Tibial nerve (tissue), 4 donors: Measurements from ENCODE around the gene ZNF454. TPM values are rescaled to one million over a fixed set of nuclear protein-coding genes. Genes with fewer than 3 reads are reported as not detected.

Source experiments
- DNase-seq, 2 donors: peaks; one replicate each; pipeline ENCODE4 v3.0.0-alpha.2; 2019; ENCODE audit warnings: low spot score in 2 of 2
- H3K27ac ChIP-seq, 4 donors: fragments of 200-600 bp; sonication (generic) in 3 of 4; one replicate each; pipeline ENCODE4 v1.5.1; 2017 to 2019; ENCODE audit warnings: mild to moderate bottlenecking in 1 of 4
- H3K27me3 ChIP-seq, 2 donors: fragments of 200-600 bp; sonication (generic) in 1 of 2; one replicate each; pipeline versions ENCODE4 v1.5.1 to v1.6.0; 2017 to 2019
- H3K36me3 ChIP-seq, 3 donors: fragments of 200-600 bp; sonication (generic); one replicate each; pipeline ENCODE4 v1.5.1; 2018 to 2019
- H3K4me1 ChIP-seq, 4 donors: fragments of 200-600 bp; sonication (generic) in 3 of 4; one replicate each; pipeline ENCODE4 v1.5.1; 2017 to 2019
- H3K4me3 ChIP-seq, 4 donors: fragments of 200-600 bp; sonication (generic) in 3 of 4; one replicate each; pipeline ENCODE4 v1.5.1; 2017 to 2019; ENCODE audit warnings: mild to moderate bottlenecking in 1 of 4, moderate library complexity in 1 of 4
- H3K9me3 ChIP-seq, 4 donors: fragments of 200-600 bp; sonication (generic) in 3 of 4; one replicate each; pipeline ENCODE4 v1.5.1; 2017 to 2019
- EP300 ChIP-seq, 2 donors: sonication (generic); formaldehyde crosslinking; IDR thresholded peaks; one replicate each; pipeline ENCODE4 v1.6.1; 2017; ENCODE audit warnings: antibody characterized with exemption in 2 of 2, mild to moderate bottlenecking in 1 of 2
- POLR2A ChIP-seq, 2 donors: fragments of 450-650 bp; IDR thresholded peaks; one replicate each; pipeline ENCODE4 v1.6.1; 2017; ENCODE audit warnings: antibody characterized with exemption in 2 of 2, mild to moderate bottlenecking in 2 of 2, moderate library complexity in 2 of 2
- WGBS, 2 donors: methylation state at CpG; one replicate each; pipeline ENCODE4 v1.1.5; 2018; 5-methylcytosine and 5-hydroxymethylcytosine counted together
- total RNA-seq, 4 donors: library from RNA; depleted of rRNA; stranded (reverse); fragments of >200 nt; gene quantifications; one replicate each; pipeline ENCODE4 v1.1.0, GENCODE V29; 2016
- TF ChIP-seq, protein P1 (sequence below), 5 experiments: fragments of 200-600 bp in 3 of 5; fragments of 450-650 bp in 2 of 5; sonication (generic) in 3 of 5; IDR thresholded peaks; one replicate each; pipeline ENCODE4 v1.5.1; 2016 to 2019; ENCODE audit warnings: antibody characterized with exemption in 5 of 5, mild to moderate bottlenecking in 3 of 5, moderate library complexity in 2 of 5

ZNF454 gene
- total RNA-seq, 4 donors from 2014 or later, result 3.1 to 7.5 (median 4.9) TPM

DNA sequence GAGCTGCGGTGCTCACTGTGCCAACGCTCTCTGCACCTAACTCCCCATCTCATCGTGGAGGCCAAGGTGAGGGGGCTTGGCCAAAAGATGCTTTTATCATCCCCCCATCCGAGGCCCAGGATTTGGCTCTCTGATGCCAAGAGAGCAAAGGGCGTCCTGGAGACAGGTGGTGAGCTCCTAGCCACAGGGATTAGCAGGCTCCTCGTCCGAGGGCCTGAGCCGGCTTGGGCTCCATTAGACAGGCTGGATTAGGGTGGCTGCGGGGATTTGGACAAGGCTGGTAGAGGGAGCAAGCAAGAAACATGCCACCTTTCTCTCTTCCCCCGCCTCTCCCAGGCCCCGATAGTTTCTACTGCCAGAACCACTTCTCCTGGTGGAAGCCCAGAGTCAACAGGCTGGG, 55.2 kb downstream of the ZNF454 start:
- H3K4me3 ChIP-seq, result no peak overlapping the region
- TF ChIP-seq POLR2A (IDR thresholded peaks at IDR 0.05) (no peak), EP300 (IDR thresholded peaks at IDR 0.05) (no peak)
- TF ChIP-seq, protein P1, sequence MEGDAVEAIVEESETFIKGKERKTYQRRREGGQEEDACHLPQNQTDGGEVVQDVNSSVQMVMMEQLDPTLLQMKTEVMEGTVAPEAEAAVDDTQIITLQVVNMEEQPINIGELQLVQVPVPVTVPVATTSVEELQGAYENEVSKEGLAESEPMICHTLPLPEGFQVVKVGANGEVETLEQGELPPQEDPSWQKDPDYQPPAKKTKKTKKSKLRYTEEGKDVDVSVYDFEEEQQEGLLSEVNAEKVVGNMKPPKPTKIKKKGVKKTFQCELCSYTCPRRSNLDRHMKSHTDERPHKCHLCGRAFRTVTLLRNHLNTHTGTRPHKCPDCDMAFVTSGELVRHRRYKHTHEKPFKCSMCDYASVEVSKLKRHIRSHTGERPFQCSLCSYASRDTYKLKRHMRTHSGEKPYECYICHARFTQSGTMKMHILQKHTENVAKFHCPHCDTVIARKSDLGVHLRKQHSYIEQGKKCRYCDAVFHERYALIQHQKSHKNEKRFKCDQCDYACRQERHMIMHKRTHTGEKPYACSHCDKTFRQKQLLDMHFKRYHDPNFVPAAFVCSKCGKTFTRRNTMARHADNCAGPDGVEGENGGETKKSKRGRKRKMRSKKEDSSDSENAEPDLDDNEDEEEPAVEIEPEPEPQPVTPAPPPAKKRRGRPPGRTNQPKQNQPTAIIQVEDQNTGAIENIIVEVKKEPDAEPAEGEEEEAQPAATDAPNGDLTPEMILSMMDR (IDR thresholded peaks at IDR 0.05), result no peak
- DNase-seq, result no peak
- WGBS, 2 donors, result 62 to 70% methylated on average over 11 of the region's 11 CpGs
- peaks cover 0 to 64% (median 0%) of the 10 kb centered on the region in 4 donors for H3K9me3 ChIP-seq
- H3K27me3 ChIP-seq, result peaks cover 0 to 25% of the 10 kb centered on the region in 2 donors
- H3K4me1 ChIP-seq, result peaks cover 0 to 6% (median 0%) of the 10 kb centered on the region in 4 donors
- H3K36me3 ChIP-seq, result no peaks in the 10 kb centered on the region
- no peak overlapping the region for H3K27ac ChIP-seq

DNA sequence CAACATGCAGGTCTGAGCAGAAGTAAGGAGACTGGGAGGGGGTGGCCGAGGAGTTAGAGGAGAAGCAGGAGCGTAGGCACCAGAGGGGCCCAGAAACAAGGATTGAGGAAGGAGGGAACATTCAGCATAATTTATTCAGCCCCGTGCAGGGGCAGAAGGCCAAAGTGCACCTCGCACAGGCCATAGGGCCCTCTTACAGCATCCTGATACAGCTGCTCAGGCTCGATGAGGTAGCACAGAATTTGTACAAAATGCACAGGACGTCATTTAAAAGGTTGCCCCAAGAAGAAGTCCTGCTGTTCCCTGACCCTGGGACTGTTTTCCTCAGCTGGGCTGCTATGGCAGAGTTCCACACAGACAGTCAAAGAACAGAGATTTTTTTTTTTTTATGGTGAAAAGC, 56.2 kb downstream of the ZNF454 start:
- WGBS, 2 donors, result 56 to 61% methylated on average over 6 of the region's 6 CpGs

DNA sequence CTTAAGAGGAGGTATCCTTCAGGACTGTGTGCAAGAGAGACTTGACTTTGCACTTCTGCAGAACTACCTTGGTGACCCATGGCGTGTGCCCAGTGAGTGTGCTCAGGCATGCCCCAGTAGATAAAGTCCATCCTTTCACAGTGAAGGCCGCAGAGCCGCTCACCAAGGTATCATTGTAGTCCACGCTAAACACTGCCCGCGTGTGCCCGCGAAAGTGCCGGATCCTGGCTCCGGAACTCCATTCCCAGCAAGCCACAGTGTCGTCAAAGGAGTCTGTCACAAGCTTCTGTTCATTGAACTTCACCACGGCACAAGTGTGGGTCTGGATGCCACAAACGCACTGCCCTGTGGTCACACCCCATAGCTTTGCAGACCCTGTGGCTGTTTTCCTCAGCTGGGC, 57.4 kb downstream of the ZNF454 start:
- no peak for DNase-seq
- TF ChIP-seq, protein P1 (IDR thresholded peaks at IDR 0.05), result no peak
- TF ChIP-seq POLR2A (IDR thresholded peaks at IDR 0.05), result no peak
- TF ChIP-seq EP300 (IDR thresholded peaks at IDR 0.05), result no peak
- Histone ChIP-seq H3K9me3 (peaks cover 0 to 41% (median 0%) of the 10 kb centered on the region in 4 donors), H3K27me3 (peaks cover 0 to 25% of the 10 kb centered on the region in 2 donors), H3K36me3 (no peaks in the 10 kb centered on the region), H3K4me1 (peaks cover 0 to 6% (median 0%) of the 10 kb centered on the region in 4 donors), H3K27ac (no peak overlapping the region), H3K4me3 (no peak overlapping the region)
- WGBS, 2 donors, result 94 to 96% methylated on average over 13 of the region's 13 CpGs

More for the DNA sequence above, 56.2 kb downstream of the ZNF454 start:
- H3K27ac ChIP-seq, result no peak overlapping the region
- no peak overlapping the region for H3K4me3 ChIP-seq
- H3K36me3 ChIP-seq, result no peaks in the 10 kb centered on the region
- DNase-seq, result no peak
- peaks cover 0 to 25% of the 10 kb centered on the region in 2 donors for H3K27me3 ChIP-seq
- peaks cover 0 to 54% (median 0%) of the 10 kb centered on the region in 4 donors for H3K9me3 ChIP-seq
- TF ChIP-seq POLR2A (IDR thresholded peaks at IDR 0.05) (no peak), EP300 (IDR thresholded peaks at IDR 0.05) (no peak)
- TF ChIP-seq, protein P1 (IDR thresholded peaks at IDR 0.05), result no peak
- H3K4me1 ChIP-seq, result peaks cover 0 to 6% (median 0%) of the 10 kb centered on the region in 4 donors

DNA sequence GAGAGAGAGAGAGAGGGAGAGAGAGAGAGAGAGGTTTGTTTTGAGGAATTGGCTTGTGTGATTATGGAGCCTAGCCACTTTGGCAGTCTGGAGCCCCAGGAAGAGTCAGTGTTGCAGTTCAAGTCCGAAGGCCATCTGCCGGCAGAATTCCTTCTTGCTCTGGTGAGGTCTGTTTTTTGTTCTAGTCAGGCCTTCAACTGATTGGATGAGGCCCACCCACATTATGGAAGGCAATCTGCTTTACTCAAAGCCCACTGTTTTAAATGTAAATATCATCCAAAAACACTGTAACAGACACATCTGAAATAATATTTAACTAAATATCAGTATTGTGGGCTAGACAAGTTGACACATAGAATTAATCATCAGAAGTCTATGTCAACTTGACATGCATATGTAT, 65.6 kb downstream of the ZNF454 start:
- no peak for TF ChIP-seq EP300 (IDR thresholded peaks at IDR 0.05)
- no peak for TF ChIP-seq POLR2A (IDR thresholded peaks at IDR 0.05)
- TF ChIP-seq, protein P1 (IDR thresholded peaks at IDR 0.05), result no peak
- Histone ChIP-seq H3K4me3 (no peak overlapping the region), H3K4me1 (no peaks in the 10 kb centered on the region), H3K36me3 (no peaks in the 10 kb centered on the region), H3K27ac (no peak overlapping the region), H3K9me3 (peaks cover 0 to 45% (median 0%) of the 10 kb centered on the region in 4 donors), H3K27me3 (no peaks in the 10 kb centered on the region)
- WGBS, 2 donors, result 82 to 91% methylated on average over 2 of the region's 2 CpGs
- no peak for DNase-seq

DNA sequence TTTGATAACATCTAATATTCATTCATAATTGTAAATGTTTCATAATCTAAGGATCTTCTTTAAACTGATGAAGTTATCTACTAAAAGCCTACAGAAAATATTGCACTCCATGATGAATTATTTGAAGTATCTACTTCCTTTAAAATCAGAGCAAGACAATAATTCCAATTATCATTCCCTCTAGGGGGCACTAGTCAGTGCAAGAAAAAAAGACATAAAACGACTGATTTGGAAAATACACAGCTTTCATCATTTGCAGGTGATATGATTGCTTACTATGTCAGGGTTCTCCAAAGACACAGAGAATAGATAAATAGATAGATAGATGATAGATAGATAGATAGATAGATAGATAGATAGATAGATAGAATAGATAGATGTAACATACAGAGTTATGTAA, 67.7 kb downstream of the ZNF454 start:
- H3K9me3 ChIP-seq, result peaks cover 0 to 59% (median 1%) of the 10 kb centered on the region in 4 donors
- H3K4me3 ChIP-seq, result no peak overlapping the region
- no peaks in the 10 kb centered on the region for H3K4me1 ChIP-seq
- WGBS, 2 donors, result 20 to 27% methylated on average over 1 of the region's 1 CpG
- no peak for DNase-seq
- no peak overlapping the region for H3K27ac ChIP-seq
- H3K36me3 ChIP-seq, result no peaks in the 10 kb centered on the region
- no peaks in the 10 kb centered on the region for H3K27me3 ChIP-seq
- TF ChIP-seq EP300 (IDR thresholded peaks at IDR 0.05) (no peak), POLR2A (IDR thresholded peaks at IDR 0.05) (no peak)
- TF ChIP-seq, protein P1 (IDR thresholded peaks at IDR 0.05), result no peak

Other genes starting within 250 kb of the ZNF454 start
- gene ZNF354A, start 210.5 kb upstream of the ZNF454 start, total RNA-seq, result 10 to 100 TPM; 13.1 to 29.1 (median 23.4) TPM
- 10 to 100 TPM; 18.4 to 38.7 (median 27.9) TPM for gene ZNF354B, start 81.2 kb upstream of the ZNF454 start, total RNA-seq
- 1 to 10 TPM; 2.0 to 6.0 (median 2.6) TPM for gene ZFP2, start 45.3 kb upstream of the ZNF454 start, total RNA-seq
- gene GRM6, start 54.1 kb downstream of the ZNF454 start, total RNA-seq, result not detected
- gene ZNF879, start 82.6 kb downstream of the ZNF454 start, total RNA-seq, result 10 to 100 TPM in 1 of 4 donors, 1 to 10 TPM in 3; 1.8 to 11.2 (median 4.5) TPM
- 1 to 10 TPM; 7.0 to 9.9 (median 9.2) TPM for gene ZNF354C, start 119.2 kb downstream of the ZNF454 start, total RNA-seq